ENCODE measurements around the gene DPRX. TPM values are rescaled to one million over a fixed set of nuclear protein-coding genes. Genes with fewer than 3 reads are reported as not detected.

Gene DPRX
- total and polyA plus RNA-seq, 2 donors (not counting 3 experiments of a cell fraction or from before 2014, with no cell fraction given) = not detected

DNA sequence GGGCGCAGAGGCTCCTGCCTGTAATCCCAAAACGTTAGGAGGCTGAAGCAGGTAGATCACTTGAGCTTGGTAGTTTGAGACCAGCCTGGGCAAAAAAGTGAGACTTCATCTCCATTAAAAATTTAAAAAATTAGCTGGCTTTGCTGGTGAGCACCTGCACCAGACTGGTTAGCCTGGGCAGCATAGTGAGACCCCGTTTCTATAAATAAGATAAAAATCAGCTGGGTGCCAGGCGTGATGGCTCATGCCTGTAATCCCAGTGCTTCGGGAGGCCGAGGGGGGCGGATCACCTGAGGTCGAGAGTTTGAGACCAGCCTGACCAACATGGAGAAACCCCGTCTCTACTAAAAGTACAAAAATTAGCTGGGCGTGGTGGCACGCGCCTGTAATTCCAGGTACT, 32.4 kb downstream of the DPRX start:
- no TSS peak for BruUV-seq (replicated peaks)
- H3K4me1 ChIP-seq (ENCODE audit: control insufficient read depth, extremely low read depth, insufficient read depth, low read length) = no peaks in the 10 kb centered on the region
- intact Hi-C loops (cut with micrococcal nuclease) = no loop called here
- no peak for TF ChIP-seq FOS (IDR thresholded peaks at IDR 0.05; ENCODE audit: borderline replicate concordance, insufficient read depth, low read length)
- no peak for TF ChIP-seq GATA2 (IDR thresholded peaks at IDR 0.05; ENCODE audit: insufficient read depth, insufficient read length, low read depth, low read length)
- TF ChIP-seq MYC (IDR thresholded peaks at IDR 0.05; ENCODE audit: low read depth, low read length) = no peak
- TF ChIP-seq EZH2 (IDR thresholded peaks at IDR 0.05; ENCODE audit: borderline replicate concordance, low read depth, low read length, severe bottlenecking) = no peak
- TF ChIP-seq POLR2AphosphoS5 (IDR thresholded peaks at IDR 0.05; ENCODE audit: insufficient read depth, low read depth, low read length) = no peak
- no peak for TF ChIP-seq POLR2A (IDR thresholded peaks at IDR 0.05; ENCODE audit: low read depth, low read length)
- TF ChIP-seq, protein P1, sequence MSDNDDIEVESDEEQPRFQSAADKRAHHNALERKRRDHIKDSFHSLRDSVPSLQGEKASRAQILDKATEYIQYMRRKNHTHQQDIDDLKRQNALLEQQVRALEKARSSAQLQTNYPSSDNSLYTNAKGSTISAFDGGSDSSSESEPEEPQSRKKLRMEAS (IDR thresholded peaks at IDR 0.05; ENCODE audit: insufficient read depth, insufficient read length) = no peak
- TF ChIP-seq, protein P2, sequence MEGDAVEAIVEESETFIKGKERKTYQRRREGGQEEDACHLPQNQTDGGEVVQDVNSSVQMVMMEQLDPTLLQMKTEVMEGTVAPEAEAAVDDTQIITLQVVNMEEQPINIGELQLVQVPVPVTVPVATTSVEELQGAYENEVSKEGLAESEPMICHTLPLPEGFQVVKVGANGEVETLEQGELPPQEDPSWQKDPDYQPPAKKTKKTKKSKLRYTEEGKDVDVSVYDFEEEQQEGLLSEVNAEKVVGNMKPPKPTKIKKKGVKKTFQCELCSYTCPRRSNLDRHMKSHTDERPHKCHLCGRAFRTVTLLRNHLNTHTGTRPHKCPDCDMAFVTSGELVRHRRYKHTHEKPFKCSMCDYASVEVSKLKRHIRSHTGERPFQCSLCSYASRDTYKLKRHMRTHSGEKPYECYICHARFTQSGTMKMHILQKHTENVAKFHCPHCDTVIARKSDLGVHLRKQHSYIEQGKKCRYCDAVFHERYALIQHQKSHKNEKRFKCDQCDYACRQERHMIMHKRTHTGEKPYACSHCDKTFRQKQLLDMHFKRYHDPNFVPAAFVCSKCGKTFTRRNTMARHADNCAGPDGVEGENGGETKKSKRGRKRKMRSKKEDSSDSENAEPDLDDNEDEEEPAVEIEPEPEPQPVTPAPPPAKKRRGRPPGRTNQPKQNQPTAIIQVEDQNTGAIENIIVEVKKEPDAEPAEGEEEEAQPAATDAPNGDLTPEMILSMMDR (IDR thresholded peaks at IDR 0.05; ENCODE audit: extremely low read depth in 1 of 2, insufficient read depth in 1 of 2, low read depth in 1 of 2, low read length in 2 of 2) = no peak
- TF ChIP-seq JUN (IDR thresholded peaks at IDR 0.05; ENCODE audit: borderline replicate concordance, insufficient read depth, insufficient read length, low read depth) = no peak
- H3K4me2 ChIP-seq (ENCODE audit: insufficient read depth, low read length) = no peak overlapping the region
- no peak overlapping the region for H2AFZ ChIP-seq (ENCODE audit: low read depth, low read length)
- ChIA-PET CTCF (no interaction called here), POLR2A (no interaction called here)
- H3K9me1 ChIP-seq (replicated peaks; ENCODE audit: control insufficient read depth, extremely low read depth, insufficient read depth, low read length) = no peaks in the 10 kb centered on the region
- no peak overlapping the region for H3K9ac ChIP-seq (replicated peaks; ENCODE audit: extremely low read depth, insufficient read depth, low read length)
- no peaks in the 10 kb centered on the region for H3K79me2 ChIP-seq (ENCODE audit: control insufficient read depth, insufficient read depth, low read length)
- DNase-seq (ENCODE audit: low read depth, low spot score) = no peak
- no peaks in the 10 kb centered on the region for H4K20me1 ChIP-seq (replicated peaks; ENCODE audit: control insufficient read depth, extremely low read depth, insufficient read depth, low read length)
- no peak for FAIRE-seq
- peaks cover 4% of the 10 kb centered on the region for H3K9me3 ChIP-seq (replicated peaks; ENCODE audit: control insufficient read depth, insufficient read depth, low read length)
- H3K27me3 ChIP-seq (ENCODE audit: control insufficient read depth in 2 of 2, insufficient read depth in 2 of 2, low read length in 2 of 2) = no peaks in the 10 kb centered on the region
- H3K27ac ChIP-seq (ENCODE audit: insufficient read depth, low read depth, low read length) = no peak overlapping the region
- H3K36me3 ChIP-seq (ENCODE audit: control insufficient read depth in 2 of 2, extremely low read depth in 1 of 2, insufficient read depth in 2 of 2, low read length in 2 of 2) = no peaks in the 10 kb centered on the region
- no peak overlapping the region for H3K4me3 ChIP-seq (replicated peaks in 1 of 3; ENCODE audit: insufficient read depth in 1 of 3, low read depth in 1 of 3, low read length in 3 of 3)
- dilution Hi-C loops (cut with MboI; ENCODE audit: extremely low pct_ligation_motif_present, low sequenced_read_pairs) = no loop called here

All from endothelial cell of umbilical vein (primary cell).